ENCODE results near the gene IMPDH1.

- TF ChIP-seq EZH2 (IDR thresholded peaks at IDR 0.05) (no peak), POLR2AphosphoS5 (IDR thresholded peaks at IDR 0.05; ENCODE audit: borderline replicate concordance, low read depth, low read length) (no peak), FOXP2 (optimal IDR thresholded peaks at IDR 0.05; ENCODE audit: control extremely low read depth, extremely low read length, insufficient read depth) (no peak)
Observed at GRCh38 chr7:128362670-128363069, 47.1 kb downstream of the IMPDH1 start.
